ENCODE measurements around the gene DCAF7. TPM values are rescaled to one million over a fixed set of nuclear protein-coding genes. Genes with fewer than 3 reads are reported as not detected.

The DCAF7 gene
- total RNA-seq, 2 experiments from 2014 or later = 104 to 105 TPM

- H3K4me1 Mint-ChIP-seq (ENCODE audit: low read depth) = peaks cover 65% of the 10 kb centered on the region
- H3K27me3 Mint-ChIP-seq = no peaks in the 10 kb centered on the region
- TF ChIP-seq CTCF (IDR thresholded peaks at IDR 0.05) = no peak
- ChIA-PET POLR2A (no interaction called here), CTCF (interaction anchor here (1.0 to 3.9 kb wide), 3 partner anchors 9 to 132 kb away, joined by 3 to 17 read pairs (median 9); no protein-coding TSS in a partner anchor)
- H3K9me3 Mint-ChIP-seq = no peaks in the 10 kb centered on the region
- no peak overlapping the region for H3K4me3 Mint-ChIP-seq
- H3K36me3 Mint-ChIP-seq (ENCODE audit: low read depth) = peaks cover 21% of the 10 kb centered on the region
- ATAC-seq = no peak
- intact Hi-C loops (cut with micrococcal nuclease) = no loop called here
- H3K27ac Mint-ChIP-seq = peak overlapping the region; percentile 15
- DNase-seq = no peak
These were observed 7.1 kb downstream of the DCAF7 start for GRCh38 chr17:63557416-63557815.

GRCh38 chr17:63558441-63558840 lies 8.2 kb downstream of the DCAF7 start:
- ChIA-PET CTCF (interaction anchor here (0.9 to 1.0 kb wide), 2 partner anchors 8 to 133 kb away, joined by 3 to 4 read pairs; no protein-coding TSS in a partner anchor), POLR2A (no interaction called here)
- DNase-seq (no peak), ATAC-seq (no peak)
- TF ChIP-seq CTCF (IDR thresholded peaks at IDR 0.05) = no peak
- intact Hi-C loops (cut with micrococcal nuclease) = no loop called here
- H3K4me1 Mint-ChIP-seq (ENCODE audit: low read depth) = peaks cover 62% of the 10 kb centered on the region
- H3K36me3 Mint-ChIP-seq (ENCODE audit: low read depth) = peaks cover 15% of the 10 kb centered on the region
- H3K4me3 Mint-ChIP-seq = no peak overlapping the region
- H3K27ac Mint-ChIP-seq = no peak overlapping the region
- no peaks in the 10 kb centered on the region for H3K9me3 Mint-ChIP-seq
- no peaks in the 10 kb centered on the region for H3K27me3 Mint-ChIP-seq

GRCh38 chr17:63561819-63562218 lies 11.5 kb downstream of the DCAF7 start:
- no peaks in the 10 kb centered on the region for H3K9me3 Mint-ChIP-seq
- intact Hi-C loops (cut with micrococcal nuclease) = no loop called here
- DNase-seq (no peak), ATAC-seq (no peak)
- no peaks in the 10 kb centered on the region for H3K27me3 Mint-ChIP-seq
- H3K27ac Mint-ChIP-seq = no peak overlapping the region
- ChIA-PET CTCF (no interaction called here), POLR2A (interaction anchor here (0.8 kb wide), 1 partner anchor 12 kb away, joined by 3 read pairs; no protein-coding TSS in a partner anchor)
- TF ChIP-seq CTCF (IDR thresholded peaks at IDR 0.05) = no peak
- H3K4me1 Mint-ChIP-seq (ENCODE audit: low read depth) = peaks cover 44% of the 10 kb centered on the region
- no peak overlapping the region for H3K4me3 Mint-ChIP-seq
- H3K36me3 Mint-ChIP-seq (ENCODE audit: low read depth) = peaks cover 11% of the 10 kb centered on the region

- DNase-seq (no peak), ATAC-seq (no peak)
- no peak for TF ChIP-seq CTCF (IDR thresholded peaks at IDR 0.05)
- Mint-ChIP-seq H3K27ac (no peak overlapping the region), H3K4me1 (ENCODE audit: low read depth) (peaks cover 31% of the 10 kb centered on the region), H3K4me3 (no peak overlapping the region), H3K27me3 (no peaks in the 10 kb centered on the region), H3K9me3 (no peaks in the 10 kb centered on the region), H3K36me3 (ENCODE audit: low read depth) (peaks cover 1% of the 10 kb centered on the region)
- intact Hi-C loops (cut with micrococcal nuclease) = no loop called here
- POLR2A ChIA-PET = no interaction called here
- CTCF ChIA-PET = interaction anchor here (1.0 kb wide), 1 partner anchor 9 kb away, joined by 3 read pairs; no protein-coding TSS in a partner anchor
These were observed 13.1 kb downstream of the DCAF7 start for GRCh38 chr17:63563339-63563738.

GRCh38 chr17:63564562-63564961 lies 14.3 kb downstream of the DCAF7 start:
- Mint-ChIP-seq H3K27ac (no peak overlapping the region), H3K27me3 (no peaks in the 10 kb centered on the region), H3K9me3 (no peaks in the 10 kb centered on the region), H3K36me3 (ENCODE audit: low read depth) (peaks cover 1% of the 10 kb centered on the region), H3K4me3 (no peak overlapping the region), H3K4me1 (ENCODE audit: low read depth) (peaks cover 31% of the 10 kb centered on the region)
- no peak for DNase-seq
- no peak for TF ChIP-seq CTCF (IDR thresholded peaks at IDR 0.05)
- POLR2A ChIA-PET = interaction anchor here (0.6 to 1.0 kb wide), 2 partner anchors 11 to 44 kb away, joined by 3 read pairs; no protein-coding TSS in a partner anchor
- CTCF ChIA-PET = interaction anchor here (1.3 to 1.4 kb wide), 3 partner anchors 14 to 139 kb away, joined by 4 to 5 read pairs (median 4); partner anchors contain the start of gene DCAF7
- intact Hi-C loops (cut with micrococcal nuclease) = no loop called here
- ATAC-seq = no peak

All from activated CD8-positive, alpha-beta T cell treated with anti-CD3 and anti-CD28 coated beads for 36 hours (primary cell).